HG03565 (cell line): ENCODE measurements around the gene THOP1.
A peak's percentile ranks its signal among the peaks of the same experiment; 100 is the strongest.
"Not testable (repeated sequence)": the region's sequence is repeated elsewhere in the genome, so short reads cannot be mapped to it uniquely, and the experiment has no call there.

Experiments used
- ATAC-seq: cut with Tn5 transposase; IDR thresholded peaks from one replicate; pipeline ENCODE4 v1.9.1; 2021; ENCODE audit warnings: mild to moderate bottlenecking, moderate library complexity; ENCODE audit not compliant: unreplicated experiment

THOP1 gene

DNA sequence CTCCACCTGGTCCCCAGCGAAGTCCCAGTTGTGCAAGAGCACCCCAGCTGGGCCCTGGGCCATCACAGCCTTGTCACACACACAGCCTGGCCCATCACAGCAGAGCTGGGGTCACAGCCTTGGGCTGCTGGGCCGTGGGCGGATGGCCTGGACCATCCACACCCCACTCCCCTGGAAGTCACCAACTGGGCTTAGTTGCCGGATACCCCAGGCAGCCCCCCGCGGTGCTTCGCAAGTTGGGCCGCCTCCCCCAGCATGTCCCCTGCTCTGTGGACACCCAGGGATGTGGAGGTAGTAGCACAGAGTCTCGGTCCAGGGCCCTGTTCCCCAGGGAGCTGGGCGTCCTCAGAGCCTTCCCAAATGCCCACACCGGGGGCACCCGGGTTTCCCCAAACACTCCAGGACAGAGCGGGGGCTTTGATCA lies 29.9 kb downstream of the THOP1 start:
- ATAC-seq, result no peak

DNA sequence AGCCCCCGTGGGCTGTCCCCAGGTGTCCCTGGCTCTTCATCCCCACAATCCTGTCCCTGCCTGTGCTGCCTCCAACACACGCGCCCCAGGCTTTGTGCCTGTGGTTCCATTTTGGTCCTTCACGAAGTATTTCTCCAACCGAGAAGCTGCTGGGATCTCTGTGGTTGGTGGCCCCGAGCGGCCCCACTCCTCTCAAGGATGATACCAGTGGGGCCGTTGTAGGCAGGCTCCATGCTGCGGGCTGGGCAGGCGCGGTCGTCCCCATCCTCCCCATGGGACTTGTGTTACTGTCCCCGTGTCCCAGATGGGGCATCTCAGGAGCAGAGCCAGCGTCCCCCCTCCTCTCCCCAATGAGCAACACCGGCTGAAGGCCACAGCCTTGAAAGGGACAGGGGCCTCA lies 30.6 kb downstream of the THOP1 start:
- no peak for ATAC-seq

DNA sequence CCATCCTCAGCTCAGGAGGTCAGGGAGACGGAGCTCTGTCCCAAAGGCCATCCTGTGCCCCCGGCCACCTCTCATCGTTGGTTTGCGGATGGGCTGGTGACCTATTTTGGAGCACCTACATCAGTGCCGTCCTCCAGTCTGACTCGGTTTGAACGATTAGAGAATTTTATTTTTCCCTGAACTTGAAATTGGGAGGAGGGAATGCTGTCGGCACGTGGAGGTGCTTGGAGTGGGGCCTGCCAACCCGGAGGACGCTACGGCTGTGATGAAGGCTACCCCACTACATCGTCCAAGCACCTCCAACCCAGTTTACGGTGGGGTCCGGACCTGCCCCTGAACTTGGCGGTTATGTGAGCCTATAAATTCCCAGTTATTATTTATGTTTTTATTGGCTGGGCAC lies 31.3 kb downstream of the THOP1 start:
- no peak for ATAC-seq

DNA sequence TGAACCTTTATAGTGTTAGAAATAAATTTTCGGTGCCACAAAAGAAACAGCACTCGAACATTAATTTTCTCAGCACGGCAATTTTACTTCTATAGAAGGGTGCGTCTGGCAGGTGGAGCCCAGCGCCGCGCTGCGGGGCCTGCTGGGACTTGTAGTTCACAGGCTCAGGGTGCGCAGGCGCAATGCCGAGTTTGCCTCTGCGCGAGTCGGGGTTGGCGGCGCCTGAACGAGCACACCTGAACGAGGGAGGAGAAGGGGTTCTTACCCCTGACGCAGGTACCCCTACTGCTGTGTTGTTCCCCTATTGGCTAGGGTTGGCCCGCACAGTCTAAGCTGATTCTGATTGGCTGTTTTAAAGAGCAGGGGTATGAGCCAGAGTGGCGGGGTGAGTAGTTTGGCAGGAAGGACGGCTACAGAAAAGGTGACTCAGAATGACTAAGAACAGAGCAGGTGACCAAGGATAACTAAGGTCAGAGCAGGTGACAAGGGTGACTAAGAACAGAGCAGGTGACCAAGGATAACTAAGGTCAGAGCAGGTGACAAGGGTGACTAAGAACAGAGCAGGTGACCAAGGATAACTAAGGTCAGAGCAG lies 32.0 kb downstream of the THOP1 start:
- not testable (repeated sequence) for ATAC-seq

DNA sequence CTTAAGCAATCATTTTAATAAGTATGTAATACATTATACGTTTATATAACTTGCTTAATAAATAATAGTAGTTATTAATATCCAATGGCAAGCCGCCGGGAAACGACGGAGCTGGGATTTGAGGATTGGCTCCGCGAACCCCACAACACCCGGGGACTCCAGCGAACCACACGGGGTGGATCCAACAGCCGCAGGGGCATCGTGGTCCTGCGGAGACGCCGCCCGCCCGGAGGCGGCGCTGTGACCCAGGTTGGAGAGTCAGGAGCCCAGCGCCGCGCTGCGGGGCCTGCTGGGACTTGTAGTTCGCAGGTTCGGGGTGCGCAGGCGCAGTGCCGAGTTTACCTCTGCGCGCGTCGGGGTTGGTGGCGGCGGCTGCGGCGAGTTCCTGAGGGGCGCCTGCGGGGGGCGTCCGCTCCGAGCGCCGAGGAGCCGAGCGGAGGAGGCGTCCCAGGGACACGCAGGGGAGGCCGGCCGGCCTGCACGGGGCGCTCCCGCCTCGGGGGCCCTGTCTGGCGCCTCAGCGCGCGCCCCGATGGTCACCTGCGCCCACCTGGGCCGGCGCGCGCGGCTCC lies 34.3 kb downstream of the THOP1 start, which contains the start of gene ZNF554:
Gene ZNF554, plus strand, starts transcription at position 329 of the 572 bp plus-strand sequence. Its CDS starts 204 bp downstream, at position 533.
- ATAC-seq, result peak; percentile 92

DNA sequence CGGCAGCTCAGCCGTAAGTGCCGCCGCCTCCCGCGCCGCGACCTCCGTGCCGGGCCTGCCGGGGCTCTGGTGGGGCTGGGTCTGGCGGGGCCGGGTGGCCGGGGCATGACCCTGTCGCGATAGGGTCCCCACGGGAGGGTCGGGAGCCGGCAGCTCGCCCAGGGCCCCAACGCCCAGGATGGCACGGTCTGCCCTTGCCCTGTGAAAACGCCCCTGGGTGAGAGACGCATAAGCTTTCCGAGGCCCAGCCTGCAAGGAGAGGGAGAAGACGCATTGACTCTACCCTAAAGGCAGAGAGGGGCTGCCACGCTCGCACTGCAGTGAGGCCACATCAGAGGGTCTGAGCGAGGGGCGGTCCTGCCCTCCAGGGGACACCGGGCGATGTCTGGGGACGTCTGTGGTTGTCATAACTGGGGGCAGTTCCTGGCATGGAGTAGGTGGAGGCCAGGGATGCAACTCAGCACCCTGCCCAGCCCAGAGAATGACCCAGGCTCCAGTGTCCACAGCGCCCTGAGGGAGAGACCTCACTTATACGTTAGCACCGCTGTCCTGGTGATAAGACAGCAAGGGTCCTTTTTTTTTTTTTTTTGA lies 34.9 kb downstream of the THOP1 start:
- ATAC-seq, result no peak

DNA sequence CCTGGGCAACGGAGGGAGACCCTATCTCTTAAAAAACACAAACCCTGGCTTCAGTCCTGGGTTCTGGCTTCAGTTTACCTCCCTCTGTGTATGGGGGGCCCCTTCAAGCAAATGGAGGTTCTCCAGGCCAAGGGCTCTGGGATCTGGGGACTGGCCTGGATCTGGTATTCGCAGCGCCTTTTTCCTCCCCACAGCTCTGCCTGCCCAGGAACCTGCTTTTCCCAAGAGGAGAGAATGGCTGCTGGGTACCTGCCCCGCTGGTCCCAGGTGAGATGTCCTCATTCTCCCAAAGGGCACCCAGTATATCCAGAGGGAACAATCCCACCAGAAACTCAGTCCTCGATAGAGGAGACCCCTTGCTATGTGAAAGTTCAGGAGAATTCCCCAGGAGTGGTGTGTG lies 37.5 kb downstream of the THOP1 start:
- ATAC-seq, result no peak

DNA sequence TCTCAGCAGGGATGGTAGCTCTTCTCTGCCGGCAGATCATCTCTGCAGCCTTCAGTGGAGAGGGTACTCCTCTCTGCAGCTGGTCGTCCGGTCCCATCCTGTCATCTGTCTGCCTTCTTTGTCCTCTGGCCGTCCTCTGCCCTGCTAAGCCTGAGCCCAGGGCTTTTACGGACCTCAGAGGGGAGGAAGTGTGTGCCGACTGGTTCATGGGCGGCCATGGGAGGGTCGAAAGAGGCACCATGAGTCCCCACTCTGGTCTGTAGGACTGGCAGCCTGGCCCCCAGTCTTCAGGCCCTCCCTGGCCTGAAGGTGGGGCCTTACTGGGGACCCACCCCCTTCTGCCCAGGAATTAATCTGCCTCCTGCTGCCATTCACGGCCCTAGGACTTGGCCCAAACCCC lies 38.3 kb downstream of the THOP1 start:
- ATAC-seq, result no peak

DNA sequence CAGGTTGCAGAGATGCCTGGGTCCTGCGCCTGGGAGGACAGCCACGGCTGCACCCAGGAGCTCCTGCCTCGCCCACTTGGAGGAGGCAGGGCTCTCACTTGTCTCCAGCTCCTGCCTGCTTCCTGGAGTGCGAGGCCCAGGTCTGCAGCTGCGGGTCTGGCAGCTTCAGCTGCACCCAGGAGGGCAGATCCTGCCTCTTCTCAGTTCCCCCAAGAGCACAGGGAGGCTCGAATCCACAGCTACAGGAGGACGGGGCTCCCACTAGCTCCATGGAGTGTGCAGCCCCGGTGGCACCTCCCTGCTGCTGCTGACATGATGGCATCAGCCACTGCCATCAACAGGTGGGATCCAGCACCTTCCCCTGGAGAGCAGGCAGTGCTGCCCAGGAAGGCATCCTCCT lies 38.8 kb downstream of the THOP1 start:
- ATAC-seq, result no peak

DNA sequence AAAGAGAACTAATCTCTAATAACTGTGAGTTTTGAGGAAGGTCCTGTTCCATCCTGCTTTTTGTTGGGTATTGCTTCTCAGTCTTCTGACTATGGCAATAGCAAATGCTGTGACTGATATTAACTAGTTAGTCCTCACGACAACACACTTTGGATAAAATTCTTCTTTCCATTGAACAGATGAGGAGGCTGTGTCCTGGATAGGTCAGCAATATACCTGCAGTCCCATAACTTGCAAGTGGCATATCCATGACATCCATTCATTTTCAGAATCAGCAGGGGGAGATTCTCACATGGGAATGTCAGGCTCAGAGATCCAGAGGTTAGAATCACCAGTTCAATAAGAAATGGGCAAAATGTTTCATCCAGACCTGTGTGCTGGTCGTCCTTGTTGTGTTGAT lies 41.7 kb downstream of the THOP1 start:
- no peak for ATAC-seq

DNA sequence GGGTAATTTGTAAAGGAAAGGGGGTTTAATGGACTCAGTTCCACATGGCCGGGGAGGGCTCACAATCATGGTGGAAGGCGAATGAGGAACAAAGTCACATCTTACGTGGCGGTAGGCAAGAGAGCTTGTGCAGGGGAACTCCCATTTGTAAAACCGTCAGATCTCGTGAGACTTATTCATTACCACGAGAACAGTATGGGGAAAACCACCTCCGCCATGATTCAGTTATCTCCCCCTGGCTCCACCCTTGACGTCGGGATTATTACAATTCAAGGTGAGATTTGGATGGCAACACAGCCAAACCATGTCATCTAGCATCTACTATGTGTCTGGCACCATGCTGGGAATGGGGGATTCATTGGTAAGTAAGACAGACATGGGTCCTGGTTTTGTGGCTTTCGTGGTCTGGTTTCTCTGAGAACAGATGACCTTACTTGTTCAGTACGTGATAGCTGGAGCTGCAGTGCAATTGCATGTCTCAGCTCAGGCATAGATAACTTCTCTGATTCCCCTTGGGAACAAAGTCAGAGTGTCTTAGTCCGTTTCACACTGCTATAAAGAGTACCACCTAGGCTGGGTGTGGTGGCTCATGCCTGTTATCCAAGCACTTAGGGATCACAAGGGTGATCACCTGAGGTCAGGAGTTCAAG lies 42.7 kb downstream of the THOP1 start:
- no peak for ATAC-seq

DNA sequence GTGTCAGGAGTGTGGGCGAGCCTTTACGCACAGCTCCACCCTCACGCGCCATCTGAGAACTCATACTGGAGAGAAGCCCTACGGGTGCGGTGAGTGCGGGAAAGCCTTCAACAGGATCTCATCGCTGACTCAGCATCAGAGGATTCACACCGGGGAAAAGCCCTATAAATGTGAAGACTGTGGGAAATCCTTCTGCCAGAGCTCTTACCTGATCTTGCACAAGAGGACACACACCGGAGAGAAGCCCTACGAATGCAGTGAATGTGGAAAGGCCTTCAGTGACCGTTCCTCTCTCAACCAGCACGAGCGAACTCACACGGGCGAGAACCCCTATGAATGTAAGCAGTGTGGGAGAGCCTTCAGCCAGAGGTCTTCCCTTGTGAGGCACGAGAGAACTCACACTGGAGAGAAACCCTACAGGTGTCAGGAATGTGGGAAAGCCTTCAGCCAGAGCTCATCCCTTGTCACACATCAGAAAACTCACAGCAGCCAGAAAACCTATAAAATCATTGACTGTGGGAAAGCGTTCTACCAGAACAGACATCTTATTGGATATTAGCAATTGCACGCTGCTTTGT lies 49.1 kb downstream of the THOP1 start:
- ATAC-seq, result no peak

DNA sequence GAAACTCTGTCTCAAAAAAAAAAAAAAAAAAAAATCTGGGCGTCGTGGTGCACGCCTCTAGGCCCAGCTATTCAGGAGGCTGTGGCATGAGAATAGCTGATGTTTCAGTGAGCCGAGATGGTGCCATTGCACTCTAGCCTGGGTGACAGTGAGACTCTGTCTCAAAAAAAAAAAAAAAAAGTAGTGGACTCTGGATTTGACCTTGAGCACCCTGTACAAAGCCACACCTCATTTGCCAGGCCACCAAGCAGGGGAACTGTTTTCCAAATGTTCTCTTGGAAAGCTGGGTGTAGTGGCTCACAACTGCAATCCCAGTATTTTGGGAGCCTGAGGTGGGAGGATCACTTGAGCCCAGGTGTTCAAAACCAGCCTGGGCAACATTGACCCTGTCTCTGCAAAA lies 52.1 kb downstream of the THOP1 start:
- no peak for ATAC-seq

DNA sequence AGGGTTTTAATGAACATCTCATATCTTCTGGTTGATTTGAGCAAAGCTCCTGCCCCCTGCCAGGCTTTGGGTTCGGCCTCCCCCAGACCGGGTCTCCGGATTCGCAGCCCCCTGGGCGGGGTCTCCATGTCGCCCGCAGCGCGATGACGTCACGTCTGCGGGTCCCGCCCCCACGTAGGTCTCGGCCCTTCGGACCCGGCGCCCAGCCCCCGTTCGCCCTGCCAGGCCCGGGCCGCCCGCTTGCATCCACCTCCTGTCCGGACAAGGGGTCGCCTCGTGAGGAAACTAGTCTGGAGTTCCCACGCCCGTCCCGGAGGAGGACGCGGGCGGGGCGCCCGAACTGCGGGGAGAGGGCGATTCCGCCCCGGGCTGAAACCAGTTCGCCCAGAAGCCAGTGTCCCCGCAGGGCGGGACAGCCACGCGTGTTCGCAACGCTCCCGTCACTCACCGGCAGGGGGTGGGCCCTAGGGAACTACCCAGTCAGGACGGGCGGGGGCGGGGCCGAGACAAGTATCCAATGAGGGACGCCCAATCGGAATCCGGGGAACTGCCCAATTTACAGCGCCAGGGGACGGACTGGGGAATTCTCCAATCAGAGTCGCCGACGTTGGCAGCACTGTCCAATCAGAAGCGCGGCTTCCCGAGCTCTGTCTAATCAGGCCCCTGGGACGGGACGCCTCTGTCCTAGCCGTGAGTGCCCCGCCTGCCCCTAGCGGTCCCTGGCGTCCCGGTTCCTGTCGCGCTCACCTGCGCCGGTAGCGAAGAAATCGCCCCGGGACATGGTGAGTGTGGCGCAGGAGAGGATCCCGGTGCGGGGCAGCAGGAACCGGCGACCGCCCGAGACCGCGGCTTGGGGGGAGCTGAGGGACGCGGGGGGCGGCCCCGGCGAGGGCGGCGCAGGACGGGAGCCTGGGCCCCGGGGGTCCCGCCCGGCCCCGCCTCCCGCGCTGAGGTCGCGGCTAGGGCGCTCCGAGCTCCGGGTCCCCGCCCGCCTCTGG lies 55.8 kb downstream of the THOP1 start, which contains the start of gene ZNF555:
Gene ZNF555, plus strand, starts transcription at position 682 of the 998 bp plus-strand sequence. Its CDS starts 98 bp downstream, at position 780.
- ATAC-seq, result peak; percentile 84

DNA sequence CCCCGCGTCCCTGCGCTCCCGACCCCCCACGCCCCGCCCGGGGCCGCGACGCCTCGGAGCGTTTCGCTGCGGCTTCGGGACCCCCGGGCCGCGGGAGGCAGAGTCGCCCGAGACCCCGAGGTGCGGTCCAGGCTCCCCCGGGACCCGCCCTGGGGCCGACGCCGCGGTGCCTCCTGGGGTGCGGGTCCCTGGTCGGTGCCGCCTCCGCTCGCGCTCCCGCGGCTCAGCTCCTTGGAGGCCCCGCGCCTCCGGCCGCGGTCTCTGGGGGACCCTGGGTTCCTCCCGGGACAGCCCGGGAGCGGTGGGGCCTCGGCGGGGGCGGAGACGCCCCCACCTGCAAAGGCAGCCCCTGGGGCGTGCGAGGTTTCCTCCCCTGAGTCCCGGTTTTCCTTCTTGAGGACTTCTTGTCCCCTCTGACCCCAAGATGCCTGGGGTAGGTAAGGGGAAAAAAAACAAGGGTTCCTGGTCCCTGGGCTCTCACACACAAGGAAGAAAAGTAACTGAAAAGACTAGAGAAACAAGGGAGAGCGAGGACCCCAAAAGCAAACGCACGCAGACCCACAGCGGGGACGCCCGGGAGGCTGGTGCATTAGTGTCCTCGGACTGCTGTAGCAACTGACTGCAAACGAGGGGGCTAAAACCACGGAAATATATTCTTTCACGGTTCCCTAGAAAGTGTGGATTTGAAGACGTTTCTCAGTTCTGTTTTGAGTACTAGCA lies 56.7 kb downstream of the THOP1 start:
- peak; percentile 14 for ATAC-seq

DNA sequence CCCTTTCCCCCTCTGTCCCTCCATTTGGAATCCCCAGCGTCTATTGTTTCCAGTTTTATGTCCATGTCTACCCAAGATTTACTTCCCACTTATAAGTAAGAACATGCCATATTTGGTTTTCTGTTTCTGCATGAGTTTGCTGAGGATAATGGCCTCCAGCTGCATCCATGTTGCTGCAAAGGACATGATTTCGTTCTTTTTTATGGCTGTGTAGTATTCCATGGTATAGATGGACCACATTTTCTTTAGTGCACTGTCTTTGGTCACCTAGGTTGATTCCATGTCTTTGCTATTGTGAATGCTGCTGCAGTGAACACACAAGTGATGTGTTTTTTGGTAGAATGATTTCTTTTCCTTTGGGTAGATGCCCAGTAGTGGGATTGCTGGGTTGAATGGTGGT lies 59.8 kb downstream of the THOP1 start:
- no peak for ATAC-seq

DNA sequence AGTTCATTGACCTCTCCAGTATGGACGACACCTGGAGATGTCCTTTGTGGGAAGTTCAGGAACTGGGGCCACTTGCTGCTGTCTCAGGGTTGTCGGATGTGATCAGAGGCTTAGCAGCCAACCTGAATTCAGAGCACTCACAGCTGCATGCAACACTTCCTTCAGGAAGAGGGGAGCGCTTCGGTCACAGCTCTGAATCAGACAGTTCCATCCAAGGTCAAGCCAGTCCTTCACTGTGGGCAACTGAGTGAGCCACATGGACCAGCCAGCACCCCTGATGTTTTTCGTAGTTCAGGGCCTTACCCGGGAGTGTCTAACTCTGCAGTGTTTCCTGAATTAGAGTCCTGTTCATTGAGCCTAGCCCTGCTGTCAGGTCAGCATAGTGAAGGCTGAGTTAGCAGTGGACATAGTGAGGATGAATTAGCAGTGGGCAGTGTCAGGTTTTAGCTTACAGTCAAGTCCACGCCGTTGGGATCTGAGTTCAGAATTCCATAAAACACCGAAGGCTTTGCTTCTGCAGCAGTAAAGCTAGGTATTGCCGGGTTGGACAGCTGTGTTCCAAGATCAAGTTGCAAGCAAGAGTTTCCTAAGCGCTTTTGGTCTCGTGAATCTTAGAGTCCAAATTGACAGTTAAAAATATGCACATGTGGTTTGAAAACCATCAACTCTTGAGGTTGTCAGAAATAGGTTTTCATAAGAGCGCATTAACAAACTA lies 61.0 kb downstream of the THOP1 start:
- ATAC-seq, result no peak

DNA sequence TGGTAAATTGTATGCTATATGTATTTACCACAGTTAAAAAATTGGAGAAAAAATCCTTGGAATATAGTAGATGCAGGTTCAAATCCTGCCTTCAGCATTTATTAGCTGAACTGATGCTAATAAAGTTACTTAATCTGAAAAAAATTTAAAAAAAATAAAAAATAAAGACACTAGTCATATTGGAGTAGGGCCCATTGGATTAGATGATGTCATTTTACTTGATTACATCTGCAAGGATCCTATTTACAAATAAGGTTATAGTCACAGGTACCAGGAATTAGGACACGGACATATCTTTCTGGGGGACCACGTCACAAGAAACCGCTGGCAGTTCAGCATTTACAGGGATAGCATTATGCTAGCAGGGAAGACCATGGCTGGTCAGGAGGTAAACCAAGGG lies 62.2 kb downstream of the THOP1 start:
- ATAC-seq, result no peak

DNA sequence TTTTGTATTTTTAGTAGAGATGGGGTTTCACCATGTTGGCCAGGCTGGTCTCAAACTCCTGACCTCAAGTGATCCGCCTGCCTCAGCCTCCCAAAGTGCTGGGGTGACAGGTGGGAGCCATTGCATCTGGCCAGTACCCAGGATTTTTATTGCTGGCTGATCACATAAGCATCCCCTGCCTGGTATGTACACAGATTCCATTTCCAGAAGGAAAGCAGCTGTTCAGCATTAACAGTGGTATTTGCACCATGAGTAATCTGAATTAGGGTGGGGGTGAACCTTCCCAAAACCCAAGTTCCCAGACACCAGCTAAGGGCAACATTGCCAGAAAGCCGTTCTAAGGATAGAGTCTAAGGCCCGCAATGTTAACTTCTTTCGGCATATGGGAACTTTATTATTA lies 63.3 kb downstream of the THOP1 start:
- ATAC-seq, result no peak
